Ascending aorta (tissue), 2 donors: ENCODE data around the gene DNAJA1. TPM values are rescaled to one million over a fixed set of nuclear protein-coding genes. Genes with fewer than 3 reads are reported as not detected.
A peak's percentile ranks its signal among the peaks of the same experiment; 100 is the strongest.

ENCODE experiments used
- DNase-seq, 2 donors: peaks; one replicate each; pipeline ENCODE4 v3.0.0-alpha.2; 2019; ENCODE audit warnings: low spot score in 2 of 2
- H3K27ac ChIP-seq, 2 donors: fragments of 200-600 bp; sonication (generic); one replicate each; pipeline ENCODE4 v1.5.1; 2016 to 2017; ENCODE audit warnings: mild to moderate bottlenecking in 1 of 2
- H3K27me3 ChIP-seq: fragments of 200-600 bp; sonication (generic); one replicate; pipeline ENCODE4 v1.5.1; 2017
- H3K36me3 ChIP-seq, 2 donors: fragments of 200-600 bp; sonication (generic); one replicate each; pipeline ENCODE4 v1.5.1; 2016
- H3K4me1 ChIP-seq, 2 donors: fragments of 200-600 bp; sonication (generic); one replicate each; pipeline ENCODE4 v1.5.1; 2016 to 2017; ENCODE audit warnings: mild to moderate bottlenecking in 1 of 2
- H3K4me3 ChIP-seq, 2 donors: fragments of 200-600 bp; sonication (generic); one replicate each; pipeline ENCODE4 v1.5.1; 2016 to 2017; ENCODE audit warnings: mild to moderate bottlenecking in 1 of 2
- H3K9me3 ChIP-seq, 2 donors: fragments of 200-600 bp; sonication (generic); one replicate each; pipeline ENCODE4 v1.5.1; 2016
- CTCF ChIP-seq, 3 experiments: fragments of 200-600 bp in 2 of 3; fragments of 450-650 bp in 1 of 3; sonication (generic) in 2 of 3; IDR thresholded peaks; one replicate each; pipeline ENCODE4 v1.5.1; 2016 to 2019; ENCODE audit warnings: antibody characterized with exemption in 3 of 3, mild to moderate bottlenecking in 1 of 3, moderate library complexity in 1 of 3
- intact Hi-C: fragments of 100-400 bp; cut with DNase I; formaldehyde crosslinking; loops from one replicate; pipeline ENCODE4 v1.15.1; 2023
- total RNA-seq: library from RNA; depleted of rRNA; stranded (reverse); fragments of >200 nt; gene quantifications from one replicate; pipeline ENCODE4 v1.1.0, GENCODE V29; 2016

The DNAJA1 gene
- total RNA-seq, 1 donor from 2014 or later: 53.6 TPM

- Histone ChIP-seq H3K27me3 (no peaks in the 10 kb centered on the region), H3K4me3 (no peak overlapping the region), H3K4me1 (peaks cover 0 to 3% of the 10 kb centered on the region in 2 donors), H3K27ac (no peak overlapping the region), H3K36me3 (peaks cover 42 to 50% of the 10 kb centered on the region in 2 donors), H3K9me3 (no peaks in the 10 kb centered on the region)
- intact Hi-C loops: no loop called here
- TF ChIP-seq CTCF (IDR thresholded peaks at IDR 0.05): no peak
- no peak for DNase-seq
Measured at GRCh38 chr9:33048054-33048465, 23.0 kb downstream of the DNAJA1 start.

- TF ChIP-seq CTCF (IDR thresholded peaks at IDR 0.05): no peak
- intact Hi-C loops: no loop called here
- DNase-seq: no peak
- Histone ChIP-seq H3K4me3 (no peak overlapping the region), H3K27me3 (no peaks in the 10 kb centered on the region), H3K4me1 (no peaks in the 10 kb centered on the region), H3K36me3 (peaks cover 49 to 66% of the 10 kb centered on the region in 2 donors), H3K9me3 (no peaks in the 10 kb centered on the region), H3K27ac (no peak overlapping the region)
Measured at GRCh38 chr9:33049680-33050361, 24.7 kb downstream of the DNAJA1 start.

GRCh38 chr9:33051144-33051543, 26.1 kb downstream of the DNAJA1 start:
- TF ChIP-seq CTCF (IDR thresholded peaks at IDR 0.05): no peak
- no peaks in the 10 kb centered on the region for H3K9me3 ChIP-seq
- no peaks in the 10 kb centered on the region for H3K4me1 ChIP-seq
- intact Hi-C loops: no loop called here
- no peaks in the 10 kb centered on the region for H3K27me3 ChIP-seq
- DNase-seq: no peak
- no peak overlapping the region for H3K27ac ChIP-seq
- H3K4me3 ChIP-seq: no peak overlapping the region
- H3K36me3 ChIP-seq: peaks cover 56 to 74% of the 10 kb centered on the region in 2 donors

- intact Hi-C loops: no loop called here
- no peak overlapping the region for H3K4me3 ChIP-seq
- DNase-seq: no peak
- H3K4me1 ChIP-seq: peaks cover 6 to 16% of the 10 kb centered on the region in 2 donors
- H3K9me3 ChIP-seq: no peaks in the 10 kb centered on the region
- H3K36me3 ChIP-seq: peaks cover 62 to 80% of the 10 kb centered on the region in 2 donors
- no peak for TF ChIP-seq CTCF (IDR thresholded peaks at IDR 0.05)
- no peak overlapping the region for H3K27ac ChIP-seq
- no peaks in the 10 kb centered on the region for H3K27me3 ChIP-seq
Measured at GRCh38 chr9:33065157-33066076, 40.3 kb downstream of the DNAJA1 start.

- H3K27me3 ChIP-seq: no peaks in the 10 kb centered on the region
- peak overlapping the region; percentile 55 to 70 for H3K27ac ChIP-seq
- intact Hi-C loops: no loop called here
- H3K4me3 ChIP-seq: no peak overlapping the region
- H3K4me1 ChIP-seq: peaks cover 6 to 16% of the 10 kb centered on the region in 2 donors
- TF ChIP-seq CTCF (IDR thresholded peaks at IDR 0.05): no peak
- DNase-seq: no peak
- H3K36me3 ChIP-seq: peaks cover 53 to 76% of the 10 kb centered on the region in 2 donors
- H3K9me3 ChIP-seq: no peaks in the 10 kb centered on the region
Measured at GRCh38 chr9:33068991-33069390, 43.9 kb downstream of the DNAJA1 start.
